ENCODE results near the gene DLG2. TPM values are rescaled to one million over a fixed set of nuclear protein-coding genes. Genes with fewer than 3 reads are reported as not detected.

The DLG2 gene
- total and polyA plus RNA-seq, 2 of the 8 experiments (the other 6 are each of a cell fraction or from before 2014, with no cell fraction given): 1.7 to 14.3 TPM

DNA sequence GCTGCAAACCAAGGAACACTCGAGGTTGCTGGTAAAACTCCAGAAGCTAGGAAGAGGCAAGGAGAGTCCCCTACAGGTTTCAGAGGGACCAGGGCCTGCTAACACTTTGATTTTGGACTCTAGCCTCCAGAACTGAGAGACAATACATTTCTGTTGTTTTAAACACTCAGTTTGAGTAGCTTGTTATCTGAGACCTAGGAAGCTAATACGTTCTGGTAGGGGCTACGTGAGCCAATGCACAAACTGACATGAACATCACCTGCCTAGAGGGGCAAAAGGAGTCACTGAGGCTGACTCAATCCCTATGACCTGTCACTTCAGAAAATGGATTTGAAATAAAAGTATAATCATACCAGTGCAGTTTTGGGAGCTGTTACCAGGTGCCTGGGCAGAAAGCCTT, 1775.1 kb downstream of the DLG2 start:
- Histone ChIP-seq H3K23ac (ENCODE audit: insufficient read length) (no peak overlapping the region), H3K18ac (ENCODE audit: extremely low read depth, low read length) (no peak overlapping the region), H3K56ac (replicated peaks; ENCODE audit: insufficient read length, low read depth, low read length) (no peak overlapping the region), H3K4me3 (ENCODE audit: extremely low read depth in 1 of 4, insufficient read depth in 2 of 4, low read depth in 3 of 4, low read length in 4 of 4) (no peak overlapping the region), H2AFZ (ENCODE audit: low read length) (no peak overlapping the region), H3K79me1 (ENCODE audit: low read depth, low read length) (no peaks in the 10 kb centered on the region), H3K27ac (ENCODE audit: low read depth, low read length) (no peak overlapping the region), H2BK120ac (replicated peaks; ENCODE audit: low read depth, low read length) (no peak overlapping the region), H4K8ac (ENCODE audit: extremely low read depth, insufficient read depth, low read length) (no peak overlapping the region), H3K4me2 (ENCODE audit: insufficient read depth in 1 of 2, low read depth in 2 of 2, low read length in 2 of 2) (no peak overlapping the region), H3K4ac (replicated peaks; ENCODE audit: insufficient read length, low read depth, low read length) (no peak overlapping the region), H3K23me2 (ENCODE audit: low read depth, low read length) (no peaks in the 10 kb centered on the region), H3K27me3 (replicated peaks in 1 of 4; ENCODE audit: control insufficient read depth in 3 of 4, extremely low read depth in 1 of 4, insufficient read depth in 3 of 4, low read length in 3 of 4) (no peaks in the 10 kb centered on the region), H2BK12ac (ENCODE audit: low read depth, low read length) (no peak overlapping the region), H3K4me1 (replicated peaks in 1 of 4; ENCODE audit: control insufficient read depth in 3 of 4, insufficient read depth in 4 of 4, low read length in 3 of 4) (no peaks in the 10 kb centered on the region), H2BK20ac (ENCODE audit: low read length) (no peak overlapping the region), H2BK15ac (ENCODE audit: low read length) (no peak overlapping the region), H3K9ac (replicated peaks in 1 of 4; ENCODE audit: extremely low read depth in 1 of 4, low read depth in 3 of 4, low read length in 3 of 4) (no peak overlapping the region), H3K14ac (ENCODE audit: insufficient read length) (no peak overlapping the region), H4K5ac (ENCODE audit: insufficient read length, low read depth, low read length) (no peak overlapping the region), H4K20me1 (replicated peaks in 1 of 2; ENCODE audit: control insufficient read depth in 1 of 2, insufficient read depth in 2 of 2, low read length in 2 of 2) (no peaks in the 10 kb centered on the region), H4K91ac (replicated peaks; ENCODE audit: insufficient read length, low read length) (no peak overlapping the region), H3K9me3 (ENCODE audit: insufficient read depth in 2 of 2, low read depth in 1 of 2, low read length in 1 of 2) (0 out of 4 replicates have a peak, but pooled peaks cover 0 to 3% of the 10 kb centered on the region in 2 experiments), H3K36me3 (ENCODE audit: control insufficient read depth in 2 of 4, insufficient read depth in 4 of 4, low read length in 3 of 4) (no peaks in the 10 kb centered on the region), H2AK5ac (ENCODE audit: low read depth, low read length) (no peak overlapping the region), H3K79me2 (ENCODE audit: control insufficient read depth in 1 of 2, insufficient read depth in 2 of 2, low read length in 2 of 2) (no peaks in the 10 kb centered on the region), H2BK5ac (ENCODE audit: low read depth, low read length) (no peak overlapping the region)
- WGBS, 2 experiments (ENCODE audit: extremely low coverage in 1 of 2, insufficient coverage in 1 of 2, insufficient read length in 1 of 2, insufficient replicate concordance in 2 of 2, low coverage in 1 of 2, low lambda C conversion rate in 2 of 2, missing lambda C conversion rate in 1 of 2): 90% methylated on average over 3 of the region's 3 CpGs; no CpG with 5 or more reads in 1 of the 2 experiments
- DNase-seq (ENCODE audit: low read depth in 1 of 2, low spot score in 2 of 2) (no peak), FAIRE-seq (no peak)
- ChIA-PET POLR2A (ENCODE audit: partially characterized antibody) (no interaction called here), CTCF (ENCODE audit: partially characterized antibody) (interaction anchor here (0.6 to 3.1 kb wide), 4 partner anchors 15 to 633 kb away, joined by 3 to 11 read pairs (median 4); no protein-coding TSS in a partner anchor)
- TF ChIP-seq KDM4A (IDR thresholded peaks at IDR 0.05; ENCODE audit: low read depth, low read length, severe bottlenecking): no peak
- TF ChIP-seq RNF2 (IDR thresholded peaks at IDR 0.05; ENCODE audit: borderline replicate concordance, low read depth, low read length, missing control alignments, poor library complexity, severe bottlenecking): no peak
- TF ChIP-seq, protein P1, sequence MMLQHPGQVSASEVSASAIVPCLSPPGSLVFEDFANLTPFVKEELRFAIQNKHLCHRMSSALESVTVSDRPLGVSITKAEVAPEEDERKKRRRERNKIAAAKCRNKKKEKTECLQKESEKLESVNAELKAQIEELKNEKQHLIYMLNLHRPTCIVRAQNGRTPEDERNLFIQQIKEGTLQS (IDR thresholded peaks at IDR 0.05; ENCODE audit: insufficient read depth, low read depth, low read length): no peak
- no peak for TF ChIP-seq CEBPB (IDR thresholded peaks at IDR 0.05; ENCODE audit: low read depth, low read length)
- no peak for TF ChIP-seq CTBP2 (IDR thresholded peaks at IDR 0.05; ENCODE audit: borderline replicate concordance, insufficient read depth, insufficient read length, low read length)
- no peak for TF ChIP-seq RBBP5 (IDR thresholded peaks at IDR 0.05; ENCODE audit: borderline replicate concordance, low read depth, low read length)
- TF ChIP-seq, protein P2, sequence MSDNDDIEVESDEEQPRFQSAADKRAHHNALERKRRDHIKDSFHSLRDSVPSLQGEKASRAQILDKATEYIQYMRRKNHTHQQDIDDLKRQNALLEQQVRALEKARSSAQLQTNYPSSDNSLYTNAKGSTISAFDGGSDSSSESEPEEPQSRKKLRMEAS (IDR thresholded peaks at IDR 0.05): no peak
- no peak for TF ChIP-seq RFX5 (IDR thresholded peaks at IDR 0.05; ENCODE audit: borderline replicate concordance, low read depth, low read length)
